ENCODE measurements around the gene OR7G3.

Gene OR7G3

GRCh38 chr19:9151367-9151766 lies 24.6 kb upstream of the OR7G3 start:
- Histone ChIP-seq H3K27ac (ENCODE audit: low read depth, low read length) (no peak overlapping the region), H3K9me2 (replicated peaks; ENCODE audit: control insufficient read depth, low read length) (no peaks in the 10 kb centered on the region), H3K27me3 (ENCODE audit: control insufficient read depth, low read length) (no peaks in the 10 kb centered on the region), H3K9me3 (ENCODE audit: control insufficient read depth, insufficient read depth, low read length) (peaks cover 35% of the 10 kb centered on the region; the same call in 1 of the 2 replicates), H3K4me3 (ENCODE audit: low read length) (no peak overlapping the region), H3K36me3 (ENCODE audit: control insufficient read depth, low read length) (peaks cover 93% of the 10 kb centered on the region), H4K20me1 (ENCODE audit: control insufficient read depth, insufficient read depth, low read depth, low read length) (peaks cover 10% of the 10 kb centered on the region; the same call in 1 of the 2 replicates), H3F3A (ENCODE audit: control insufficient read depth, insufficient read depth) (no peaks in the 10 kb centered on the region), H3K4me1 (ENCODE audit: control insufficient read depth, low read length) (peaks cover 11% of the 10 kb centered on the region), H3K79me2 (ENCODE audit: control insufficient read depth, low read length) (peaks cover 100% of the 10 kb centered on the region), H3K4me2 (ENCODE audit: low read length) (no peak overlapping the region)
- TF ChIP-seq CTCF (IDR thresholded peaks at IDR 0.05; ENCODE audit: low read depth, low read length, poor library complexity, severe bottlenecking) (no peak), EZH2phosphoT487 (IDR thresholded peaks at IDR 0.05; ENCODE audit: borderline replicate concordance, low read length) (no peak)

- no peaks in the 10 kb centered on the region for H3K9me2 ChIP-seq (replicated peaks; ENCODE audit: control insufficient read depth, low read length)
- H3K27ac ChIP-seq (ENCODE audit: low read depth, low read length) = no peak overlapping the region
- peaks cover 35% of the 10 kb centered on the region; the same call in 1 of the 2 replicates for H3K9me3 ChIP-seq (ENCODE audit: control insufficient read depth, insufficient read depth, low read length)
- H4K20me1 ChIP-seq (ENCODE audit: control insufficient read depth, insufficient read depth, low read depth, low read length) = peaks cover 7% of the 10 kb centered on the region; the same call in 1 of the 2 replicates
- no peaks in the 10 kb centered on the region for H3F3A ChIP-seq (ENCODE audit: control insufficient read depth, insufficient read depth)
- H3K4me1 ChIP-seq (ENCODE audit: control insufficient read depth, low read length) = peaks cover 4% of the 10 kb centered on the region
- peaks cover 89% of the 10 kb centered on the region for H3K36me3 ChIP-seq (ENCODE audit: control insufficient read depth, low read length)
- no peak overlapping the region for H3K4me3 ChIP-seq (ENCODE audit: low read length)
- peaks cover 100% of the 10 kb centered on the region for H3K79me2 ChIP-seq (ENCODE audit: control insufficient read depth, low read length)
- H3K4me2 ChIP-seq (ENCODE audit: low read length) = no peak overlapping the region
- no peaks in the 10 kb centered on the region for H3K27me3 ChIP-seq (ENCODE audit: control insufficient read depth, low read length)
- TF ChIP-seq CTCF (IDR thresholded peaks at IDR 0.05; ENCODE audit: low read depth, low read length, poor library complexity, severe bottlenecking) = no peak
- no peak for TF ChIP-seq EZH2phosphoT487 (IDR thresholded peaks at IDR 0.05; ENCODE audit: borderline replicate concordance, low read length)
Observed at GRCh38 chr19:9150650-9151049, 23.9 kb upstream of the OR7G3 start.

- Histone ChIP-seq H3K4me2 (ENCODE audit: low read length) (no peak overlapping the region), H3K9me2 (replicated peaks; ENCODE audit: control insufficient read depth, low read length) (no peaks in the 10 kb centered on the region), H3K27me3 (ENCODE audit: control insufficient read depth, low read length) (no peaks in the 10 kb centered on the region), H3K9me3 (ENCODE audit: control insufficient read depth, insufficient read depth, low read length) (peaks cover 41% of the 10 kb centered on the region; the same call in 1 of the 2 replicates), H3K4me3 (ENCODE audit: low read length) (no peak overlapping the region), H3F3A (ENCODE audit: control insufficient read depth, insufficient read depth) (no peaks in the 10 kb centered on the region), H3K79me2 (ENCODE audit: control insufficient read depth, low read length) (peaks cover 100% of the 10 kb centered on the region), H3K27ac (ENCODE audit: low read depth, low read length) (no peak overlapping the region), H4K20me1 (ENCODE audit: control insufficient read depth, insufficient read depth, low read depth, low read length) (peaks cover 5% of the 10 kb centered on the region; the same call in 1 of the 2 replicates), H3K4me1 (ENCODE audit: control insufficient read depth, low read length) (no peaks in the 10 kb centered on the region), H3K36me3 (ENCODE audit: control insufficient read depth, low read length) (peaks cover 89% of the 10 kb centered on the region)
- TF ChIP-seq EZH2phosphoT487 (IDR thresholded peaks at IDR 0.05; ENCODE audit: borderline replicate concordance, low read length) = no peak
- no peak for TF ChIP-seq CTCF (IDR thresholded peaks at IDR 0.05; ENCODE audit: low read depth, low read length, poor library complexity, severe bottlenecking)
Observed at GRCh38 chr19:9149997-9150396, 23.2 kb upstream of the OR7G3 start.
